ENCODE results near the gene TTLL10.
"Not testable (repeated sequence)": the region's sequence is repeated elsewhere in the genome, so short reads cannot be mapped to it uniquely, and the experiment has no call there.

TTLL10 gene

DNA sequence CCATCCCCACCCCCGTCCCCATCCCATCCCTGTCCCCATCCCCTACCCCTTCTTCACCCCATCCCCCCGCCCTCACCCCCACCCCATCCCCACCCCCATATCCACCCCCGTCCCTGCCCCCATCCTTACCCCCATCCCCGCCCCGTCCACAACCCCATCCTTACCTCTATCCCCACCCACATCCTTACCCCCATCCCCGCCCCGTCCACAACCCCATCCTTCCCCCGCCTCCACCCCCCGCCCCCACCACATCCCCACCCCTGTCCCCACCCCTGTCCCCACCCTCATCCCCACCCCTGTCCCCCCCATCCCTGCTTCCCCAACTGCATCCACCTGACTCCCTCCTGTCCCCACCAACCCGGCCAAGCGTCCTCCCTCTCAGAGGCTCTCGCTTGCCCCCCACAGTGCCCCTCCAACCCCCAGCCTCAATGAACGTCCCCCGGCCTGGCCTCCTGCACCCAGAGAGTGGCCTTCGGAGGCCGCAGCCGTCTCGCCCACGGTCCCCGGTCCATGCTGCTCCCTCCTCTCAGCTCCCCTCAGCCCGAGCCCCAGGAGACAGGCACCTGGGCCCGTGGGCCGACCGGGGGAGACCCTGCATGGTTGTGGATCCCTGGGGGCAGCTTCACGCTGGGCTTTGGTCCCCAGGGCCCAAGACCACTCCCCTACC is 32.3 kb upstream of the TTLL10 start:
- DNase-seq = no peak

DNA sequence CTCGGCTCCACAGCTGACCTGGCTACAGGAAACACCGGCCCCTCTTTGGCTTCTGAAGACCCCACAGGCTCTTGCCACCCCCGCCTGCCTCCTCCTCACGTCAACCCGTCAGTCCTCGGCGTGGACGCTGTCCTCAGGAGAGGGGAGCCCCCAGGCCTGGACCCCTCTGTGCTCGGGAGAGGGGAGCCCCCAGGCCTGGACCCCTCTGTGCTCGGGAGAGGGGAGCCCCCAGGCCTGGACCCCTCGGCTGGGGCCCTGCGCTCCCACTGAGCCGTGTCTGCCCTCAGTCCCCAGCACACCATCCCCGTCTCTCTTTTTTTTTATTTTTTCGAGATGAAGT is 31.8 kb upstream of the TTLL10 start:
- DNase-seq = no peak

- not testable (repeated sequence) for DNase-seq
These were observed 31.3 kb upstream of the TTLL10 start for GRCh38 chr1:1142352-1142751.

DNA sequence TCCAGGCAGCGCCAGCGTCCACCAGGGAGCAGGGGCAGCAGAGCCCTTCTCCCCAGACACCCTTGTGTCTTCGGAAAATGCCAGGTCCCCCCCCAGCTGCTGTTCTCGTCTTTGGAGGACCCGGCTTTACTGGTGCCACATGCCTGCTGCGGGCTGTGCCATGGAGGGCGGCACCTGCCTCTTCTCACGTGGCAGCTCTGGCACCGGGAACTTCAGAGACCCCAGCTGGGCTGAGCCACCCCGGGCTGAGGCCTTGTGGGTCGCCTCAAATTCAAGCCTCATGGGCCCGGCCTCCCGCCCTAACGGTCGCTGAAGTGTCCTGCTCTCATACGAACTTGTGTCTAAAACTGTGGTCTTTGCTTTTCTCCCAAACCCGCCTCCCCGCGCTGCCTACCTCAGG is 30.8 kb upstream of the TTLL10 start:
- DNase-seq = no peak

GRCh38 chr1:1143636-1144035 is 30.0 kb upstream of the TTLL10 start:
- DNase-seq = no peak

GRCh38 chr1:1144122-1144842 is 29.4 kb upstream of the TTLL10 start:
- DNase-seq = no peak

DNA sequence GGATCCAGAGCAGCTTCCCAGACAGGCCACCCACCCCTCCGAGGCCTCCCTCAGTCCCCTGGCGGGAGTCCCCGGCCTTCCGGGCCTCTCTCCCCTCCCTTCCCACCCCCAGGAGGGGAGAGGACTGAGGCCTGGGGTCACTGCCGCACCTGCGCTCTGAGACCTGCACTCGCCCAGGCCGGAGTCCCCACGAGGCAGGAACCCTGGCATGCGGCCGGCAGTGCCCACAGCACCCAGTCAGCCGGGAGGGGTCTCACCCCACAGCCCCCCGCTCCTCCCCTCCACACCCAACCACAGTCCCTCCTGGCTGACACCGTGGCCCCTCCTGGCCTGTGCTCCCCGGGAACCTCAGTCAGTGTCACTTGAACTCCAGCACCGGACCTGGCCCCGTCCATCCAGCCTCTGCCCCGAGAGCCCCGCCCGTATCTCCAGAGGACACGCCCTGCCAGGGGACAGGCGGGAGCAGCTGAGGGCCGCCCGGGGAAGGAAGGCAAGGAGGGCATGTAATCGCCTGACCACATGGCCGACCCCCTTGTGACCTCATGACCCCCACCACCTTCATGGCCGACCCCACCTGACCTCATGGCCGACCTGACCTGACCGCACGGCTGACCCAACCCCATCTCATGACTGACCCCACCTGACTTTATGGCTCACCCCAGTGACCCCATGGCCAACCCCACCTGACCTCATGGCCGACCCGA is 28.7 kb upstream of the TTLL10 start:
- no peak for DNase-seq

GRCh38 chr1:1145547-1145914 is 28.1 kb upstream of the TTLL10 start:
- DNase-seq = no peak

DNA sequence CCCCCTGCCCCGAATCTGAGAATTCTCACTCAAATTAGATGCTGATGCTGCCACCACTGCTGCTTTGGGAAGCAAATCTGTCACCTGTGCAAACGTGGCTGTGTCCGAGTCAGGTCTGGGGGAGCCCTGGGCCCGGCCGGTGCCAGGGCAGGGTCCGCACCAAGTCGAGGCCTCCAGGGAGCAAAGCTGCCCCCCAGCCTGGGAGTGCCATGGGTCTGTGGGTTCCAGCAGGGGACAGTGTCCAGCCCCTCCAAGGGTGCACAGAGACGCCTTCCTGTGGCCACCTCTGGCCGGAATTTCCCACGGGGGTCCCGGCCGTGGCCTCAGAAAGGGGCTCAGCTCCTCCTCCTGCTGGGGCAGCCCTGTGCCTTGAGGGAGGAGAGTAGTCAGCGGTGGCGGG is 27.7 kb upstream of the TTLL10 start:
- DNase-seq = no peak

GRCh38 chr1:1146596-1146995 is 27.1 kb upstream of the TTLL10 start:
- no peak for DNase-seq

DNA sequence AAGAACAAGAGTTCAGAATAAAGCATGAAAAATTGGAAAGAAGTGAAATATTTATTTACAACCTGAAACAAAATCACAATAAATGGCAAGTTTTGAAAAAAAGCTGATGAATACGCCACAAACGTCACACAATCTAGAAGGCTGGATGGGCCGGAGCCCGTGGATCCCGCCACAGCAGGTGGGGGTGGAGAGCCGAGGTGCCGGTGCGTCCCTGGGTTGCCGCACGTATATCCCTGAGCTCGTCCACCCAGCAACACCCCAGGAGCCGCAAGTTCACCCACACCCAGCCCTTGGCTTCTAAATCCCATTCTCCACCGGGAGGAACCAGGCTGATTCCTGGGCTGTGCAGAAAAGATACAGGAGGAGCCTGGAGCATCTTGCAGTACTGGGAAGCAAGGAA is 25.6 kb upstream of the TTLL10 start:
- no peak for DNase-seq

DNA sequence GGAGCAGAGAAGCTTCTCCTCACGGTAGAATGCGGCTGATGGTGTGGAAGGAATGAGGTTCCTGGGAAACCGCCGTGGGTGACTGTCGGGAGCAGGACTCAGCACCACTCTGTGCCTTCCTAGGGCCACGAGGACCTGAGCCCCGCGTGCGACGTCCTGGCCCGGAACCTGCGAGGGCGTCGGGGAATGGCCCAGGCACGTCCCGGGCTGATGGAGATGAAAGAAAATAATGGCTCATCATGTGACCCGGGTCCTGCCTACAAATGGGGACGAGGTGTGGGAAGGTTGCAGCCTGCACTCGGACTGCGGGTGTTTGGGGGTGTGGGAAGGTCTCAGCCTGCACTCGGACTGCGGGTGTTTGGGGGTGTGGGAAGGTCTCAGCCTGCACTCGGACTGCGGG is 25.1 kb upstream of the TTLL10 start:
- DNase-seq = no peak

GRCh38 chr1:1149416-1149815 is 24.3 kb upstream of the TTLL10 start:
- DNase-seq = no peak

DNA sequence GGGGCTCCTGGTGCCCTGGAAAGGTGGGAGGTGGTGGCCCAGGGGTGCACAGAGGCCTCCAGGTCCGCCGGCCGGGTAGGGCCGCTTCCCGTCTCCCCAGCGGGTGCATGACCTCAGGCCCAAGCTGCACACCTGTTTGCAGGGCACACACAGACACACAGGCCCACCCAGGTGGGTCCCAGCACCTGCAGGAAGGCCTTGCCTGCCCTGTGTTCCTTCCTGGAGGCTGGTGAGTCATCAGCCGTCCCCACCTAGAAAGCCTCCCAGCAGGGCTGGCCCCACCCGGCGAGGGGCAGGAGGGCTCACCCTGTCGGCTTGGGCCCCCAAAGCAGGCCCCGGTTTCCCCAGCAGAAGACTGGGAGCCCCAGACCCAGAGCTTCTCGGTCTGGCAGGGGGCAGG is 23.6 kb upstream of the TTLL10 start:
- no peak for DNase-seq

GRCh38 chr1:1151306-1151705 is 22.4 kb upstream of the TTLL10 start:
- no peak for DNase-seq

DNA sequence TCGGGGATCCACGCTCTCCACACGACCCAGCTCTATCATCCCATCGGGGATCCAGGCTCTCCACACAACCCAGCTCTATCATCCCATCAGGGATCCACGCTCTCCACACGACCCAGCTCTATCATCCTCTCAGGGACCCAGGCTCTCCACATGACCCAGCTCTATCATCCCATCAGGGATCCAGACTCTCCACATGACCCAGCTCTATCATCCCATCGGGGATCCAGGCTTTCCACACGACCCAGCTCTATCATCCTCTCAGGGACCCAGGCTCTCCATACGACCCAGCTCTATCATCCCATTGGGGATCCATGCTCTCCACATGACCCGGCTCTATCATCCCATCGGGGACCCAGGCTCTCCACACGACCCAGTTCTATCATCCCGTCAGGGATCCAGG is 21.2 kb upstream of the TTLL10 start:
- DNase-seq = not testable (repeated sequence)

GRCh38 chr1:1153215-1153614 is 20.5 kb upstream of the TTLL10 start:
- DNase-seq = not testable (repeated sequence)

GRCh38 chr1:1153874-1154273 is 19.8 kb upstream of the TTLL10 start:
- DNase-seq = no peak

DNA sequence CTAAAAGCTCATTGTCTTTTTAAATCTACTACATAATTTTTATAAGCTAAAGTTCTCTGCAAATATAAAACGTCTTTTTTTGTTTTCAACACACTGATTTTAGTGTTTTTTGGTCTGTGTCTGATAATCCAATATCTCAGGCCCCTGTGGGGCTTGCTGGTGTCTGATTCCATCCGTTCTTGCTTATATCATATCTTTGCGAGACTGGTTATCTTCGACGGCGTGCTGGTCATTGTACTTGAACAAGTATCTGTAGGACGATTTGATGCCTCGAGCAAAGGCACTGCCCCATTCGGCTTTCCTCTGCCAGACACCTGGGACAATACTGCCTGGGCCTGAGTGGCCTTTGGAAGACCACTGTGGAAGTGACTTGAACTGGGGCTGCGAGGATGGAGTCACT is 18.4 kb upstream of the TTLL10 start:
- no peak for DNase-seq

DNA sequence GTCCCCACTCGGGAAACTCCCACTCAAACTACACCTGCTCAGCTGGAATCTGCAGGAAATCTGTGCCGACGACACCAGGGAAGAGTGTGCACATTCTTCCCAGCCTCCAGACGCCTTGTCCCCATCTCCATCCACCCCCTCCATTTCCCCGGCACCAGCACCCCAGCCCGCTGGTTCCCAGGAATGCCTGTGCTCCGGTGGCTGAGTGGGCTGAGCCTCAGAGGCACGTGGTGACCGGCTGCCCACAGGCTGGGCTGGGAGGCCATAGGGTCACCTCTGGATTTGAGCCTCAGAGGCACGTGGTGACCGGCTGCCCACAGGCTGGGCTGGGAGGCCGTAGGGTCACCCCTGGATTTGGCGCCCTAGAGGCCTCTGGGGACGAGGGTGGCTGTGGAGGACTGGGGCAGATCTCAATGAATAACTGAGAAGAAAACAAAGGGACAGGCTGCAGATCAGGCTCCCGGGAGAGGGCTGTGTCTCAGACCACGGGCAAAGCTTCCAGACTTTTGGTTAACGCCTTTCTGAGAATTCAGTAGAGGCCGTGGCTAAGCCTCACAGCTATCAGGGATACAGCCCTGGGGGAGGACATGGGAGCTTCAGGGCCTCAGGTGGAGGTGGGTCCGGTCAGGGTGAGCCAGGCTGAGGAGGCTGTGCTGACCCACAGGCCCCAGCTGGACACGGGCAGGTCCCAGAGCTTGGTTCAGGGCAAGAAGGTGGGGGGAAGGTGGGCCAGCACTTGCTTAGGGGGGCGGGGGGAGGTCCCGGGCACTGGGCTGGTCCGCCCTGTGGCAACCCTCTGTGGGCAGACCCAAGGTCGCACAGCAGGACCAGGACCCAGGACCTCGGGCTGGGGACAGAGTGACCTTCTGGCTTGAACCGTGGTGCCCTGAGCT is 17.3 kb upstream of the TTLL10 start:
- DNase-seq = no peak

DNA sequence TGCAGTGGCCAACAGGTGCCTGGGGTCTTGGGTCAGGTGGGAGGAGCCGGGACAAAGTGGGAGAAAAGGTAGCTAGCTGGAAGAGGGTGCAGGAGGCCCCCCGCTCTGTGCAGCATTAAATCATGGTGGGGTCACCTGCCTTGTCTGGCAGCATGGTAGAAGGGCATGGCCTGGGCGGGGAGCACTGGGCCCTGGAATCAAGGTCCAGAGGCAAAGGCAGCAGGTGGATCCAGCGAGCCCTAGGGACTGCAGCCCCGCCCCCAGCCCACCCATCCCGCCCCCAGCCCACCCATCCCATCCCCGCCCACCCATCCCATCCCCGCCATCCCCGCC is 16.7 kb upstream of the TTLL10 start:
- DNase-seq = no peak

- DNase-seq = no peak
These were observed 16.2 kb upstream of the TTLL10 start for GRCh38 chr1:1157426-1157913.
